Suppressor macrophage treated with lipopolysaccharide for 4 hours (primary cell): ENCODE results near the gene KIF1A.
"Not testable (repeated sequence)": the region's sequence is repeated elsewhere in the genome, so short reads cannot be mapped to it uniquely, and the experiment has no call there.

ENCODE experiments used
- DNase-seq: peaks from one replicate; pipeline ENCODE4 v3.0.0-alpha.2; 2020

KIF1A gene

GRCh38 chr2:240716130-240716798, 103.8 kb downstream of the KIF1A start:
- no peak for DNase-seq

DNA sequence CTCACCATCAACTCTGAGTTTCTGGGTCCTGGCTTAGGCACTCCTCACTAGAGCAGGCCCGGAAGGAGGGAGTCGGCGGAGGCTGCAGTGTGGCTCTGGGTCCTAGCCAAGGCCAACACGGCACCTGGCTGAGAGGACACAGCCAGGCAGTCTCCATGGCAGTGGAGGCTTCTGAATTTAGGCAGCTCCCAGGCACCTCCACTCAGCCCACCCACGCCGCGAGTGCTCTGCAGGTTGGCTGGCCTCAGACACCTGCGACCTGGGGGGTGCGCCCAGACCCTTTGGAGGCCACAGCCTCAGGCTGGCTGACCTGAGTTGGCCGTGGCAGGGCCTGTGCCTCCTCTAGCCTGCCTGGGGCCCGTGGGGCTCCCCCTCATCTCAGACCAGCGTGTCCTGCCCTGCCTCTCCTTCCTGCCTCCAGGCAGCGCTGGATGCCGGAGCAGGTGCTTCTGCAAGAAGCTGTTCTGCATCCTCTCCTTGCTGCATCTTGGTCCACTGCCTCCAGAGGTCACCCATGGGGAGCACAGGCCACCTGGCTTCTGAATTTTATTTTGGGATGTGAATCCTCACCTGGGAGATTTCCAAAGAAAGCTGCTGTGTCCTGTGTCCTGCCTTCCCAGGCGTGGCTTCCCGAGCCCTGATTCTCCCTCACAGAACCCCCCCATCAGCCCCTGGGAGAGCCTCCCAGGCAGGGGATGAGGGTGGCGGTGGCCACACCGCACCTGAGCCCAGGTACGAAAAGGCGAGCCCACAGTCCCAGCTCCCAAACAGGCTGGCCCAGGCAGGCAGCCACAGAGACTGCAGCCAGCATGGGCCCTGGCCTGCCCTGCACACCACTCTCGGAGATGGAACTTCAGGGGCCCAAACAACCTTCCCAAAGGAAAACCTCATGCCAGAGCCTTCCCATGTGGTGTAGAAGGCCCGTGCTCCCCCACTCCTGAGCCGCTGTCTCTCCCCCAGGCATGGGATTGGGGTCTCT, 105.0 kb downstream of the KIF1A start:
- DNase-seq, result no peak

DNA sequence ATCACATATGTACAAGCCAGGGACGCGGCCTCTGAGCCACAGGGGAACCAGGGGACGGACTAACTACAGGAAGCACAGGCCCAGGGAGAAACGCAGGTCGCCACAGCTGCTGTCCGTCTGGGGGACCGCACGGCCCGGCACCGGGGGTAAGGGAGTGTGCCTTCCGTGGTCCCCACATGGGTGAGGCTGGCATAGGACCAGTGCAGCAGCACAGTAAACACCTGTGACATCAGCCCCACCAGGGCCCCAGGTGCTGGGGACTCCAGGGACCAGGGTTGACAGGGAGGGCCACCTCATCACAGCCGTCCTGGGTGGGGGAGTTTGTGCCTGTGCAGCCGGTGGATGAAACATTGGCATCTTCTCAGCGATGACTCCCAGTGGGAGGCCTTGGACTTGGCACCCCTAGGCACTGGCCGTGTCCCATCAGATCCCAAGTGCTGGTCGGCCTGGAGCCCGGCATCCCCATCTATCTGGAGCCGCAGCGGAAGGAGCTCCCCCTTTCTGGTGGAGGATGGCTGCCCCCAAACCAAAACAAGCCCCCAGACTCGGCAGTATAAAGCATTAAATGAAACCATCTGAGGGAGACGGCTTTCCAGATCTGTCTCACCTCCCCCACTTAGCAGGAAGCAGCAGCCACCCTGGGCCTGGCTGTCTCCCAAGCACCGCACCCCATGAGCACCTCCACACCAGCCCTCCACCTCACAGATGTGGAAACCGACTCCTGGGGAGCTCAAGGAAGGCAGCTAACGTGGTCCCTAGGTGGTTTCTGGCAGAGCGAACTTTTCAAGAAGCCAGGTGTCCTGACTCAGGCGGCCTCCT, 105.9 kb downstream of the KIF1A start:
- DNase-seq, result no peak

- no peak for DNase-seq
Observed at GRCh38 chr2:240713071-240713927, 106.7 kb downstream of the KIF1A start.

DNA sequence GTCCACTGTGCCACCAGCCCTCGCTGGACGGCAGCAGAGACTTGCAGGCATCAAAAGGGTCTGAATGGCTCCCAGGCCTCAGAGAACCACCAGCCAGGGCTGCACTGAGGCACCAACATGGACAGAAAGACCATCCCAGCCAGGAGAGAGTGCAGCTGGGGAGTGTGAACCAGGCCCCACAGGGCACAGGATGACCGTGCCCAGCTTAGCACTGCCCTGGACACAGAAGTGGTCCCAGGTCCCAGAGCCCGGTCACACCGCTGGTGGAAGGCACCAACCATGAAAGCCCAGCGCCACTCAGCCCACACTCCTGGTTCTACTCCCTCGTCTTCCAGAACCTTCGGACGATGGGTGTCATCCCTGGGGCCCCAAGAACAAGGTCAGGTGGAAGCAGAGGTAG, 107.9 kb downstream of the KIF1A start:
- DNase-seq, result no peak

DNA sequence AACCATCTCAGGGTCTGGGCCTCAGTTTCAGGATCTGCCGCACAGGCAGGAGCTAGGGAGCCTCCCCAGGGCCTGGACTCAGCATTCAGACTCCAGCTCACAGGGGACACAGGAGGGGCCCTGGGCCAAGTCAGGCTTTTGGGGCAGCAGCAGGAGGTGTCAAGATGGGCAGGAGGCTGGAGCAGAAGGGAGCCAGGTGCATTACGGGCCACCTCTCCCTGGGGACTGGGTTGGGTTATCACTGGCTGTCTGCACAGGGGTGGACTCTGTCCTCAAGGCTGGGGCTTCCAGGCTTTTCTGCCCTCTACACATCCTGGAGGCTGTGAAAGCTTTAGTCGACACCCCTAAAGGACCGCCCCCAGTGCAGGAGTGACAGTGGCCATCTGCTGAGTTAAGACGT, 108.3 kb downstream of the KIF1A start:
- DNase-seq, result no peak

GRCh38 chr2:240711296-240711695, 108.7 kb downstream of the KIF1A start:
- DNase-seq, result no peak

GRCh38 chr2:240708457-240708856, 111.6 kb downstream of the KIF1A start:
- DNase-seq, result no peak

DNA sequence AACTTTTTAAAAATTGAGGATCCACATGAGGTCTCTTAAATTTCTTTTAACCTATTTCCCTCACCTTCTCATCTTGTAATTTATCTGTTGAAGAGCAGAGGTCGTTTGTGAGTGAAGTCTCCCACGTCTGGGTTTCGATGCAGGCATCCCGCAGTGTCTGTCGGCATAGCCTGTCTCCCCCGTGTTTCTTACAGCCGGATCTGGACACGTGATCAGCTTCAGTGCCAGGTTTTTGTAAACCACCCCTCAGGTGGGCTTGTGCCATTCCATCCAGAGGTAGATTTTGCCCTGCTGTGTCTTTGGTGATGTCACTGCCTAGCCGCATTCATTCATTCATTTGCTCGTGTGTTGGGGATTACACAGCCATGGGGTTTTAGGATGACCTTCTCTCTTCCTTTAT, 112.2 kb downstream of the KIF1A start:
- no peak for DNase-seq

GRCh38 chr2:240707043-240707756, 112.8 kb downstream of the KIF1A start:
- no peak for DNase-seq

DNA sequence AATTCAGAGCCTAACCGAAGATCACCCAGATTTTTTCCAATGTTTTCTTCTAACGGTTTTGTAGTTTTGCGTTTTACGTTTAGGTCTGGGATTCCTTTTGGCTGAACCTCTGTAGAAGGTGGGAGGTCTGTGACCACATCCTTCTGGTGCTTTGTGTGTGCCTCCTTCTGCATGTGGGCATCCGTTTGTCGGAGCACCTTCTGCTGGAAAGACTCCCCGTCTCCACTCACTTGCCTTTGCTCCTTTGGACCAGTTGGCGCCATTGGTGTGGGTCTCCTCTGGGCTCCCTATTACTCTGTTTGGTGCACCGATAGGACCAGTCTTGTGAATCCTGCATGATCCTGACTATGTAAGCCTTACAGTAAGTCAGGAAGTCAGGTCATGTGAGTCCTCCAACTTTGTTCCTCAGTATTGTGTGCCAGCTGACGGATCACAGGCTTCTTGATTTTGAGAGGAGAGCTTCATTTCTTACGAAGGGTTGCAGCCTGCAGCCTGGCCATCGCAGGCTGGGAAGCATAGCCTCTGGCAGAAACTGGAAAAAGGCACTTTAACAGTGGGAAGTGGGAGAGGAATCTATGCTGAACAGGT, 114.7 kb downstream of the KIF1A start:
- peak; percentile 68 for DNase-seq

GRCh38 chr2:240704651-240705050, 115.4 kb downstream of the KIF1A start:
- DNase-seq, result no peak

DNA sequence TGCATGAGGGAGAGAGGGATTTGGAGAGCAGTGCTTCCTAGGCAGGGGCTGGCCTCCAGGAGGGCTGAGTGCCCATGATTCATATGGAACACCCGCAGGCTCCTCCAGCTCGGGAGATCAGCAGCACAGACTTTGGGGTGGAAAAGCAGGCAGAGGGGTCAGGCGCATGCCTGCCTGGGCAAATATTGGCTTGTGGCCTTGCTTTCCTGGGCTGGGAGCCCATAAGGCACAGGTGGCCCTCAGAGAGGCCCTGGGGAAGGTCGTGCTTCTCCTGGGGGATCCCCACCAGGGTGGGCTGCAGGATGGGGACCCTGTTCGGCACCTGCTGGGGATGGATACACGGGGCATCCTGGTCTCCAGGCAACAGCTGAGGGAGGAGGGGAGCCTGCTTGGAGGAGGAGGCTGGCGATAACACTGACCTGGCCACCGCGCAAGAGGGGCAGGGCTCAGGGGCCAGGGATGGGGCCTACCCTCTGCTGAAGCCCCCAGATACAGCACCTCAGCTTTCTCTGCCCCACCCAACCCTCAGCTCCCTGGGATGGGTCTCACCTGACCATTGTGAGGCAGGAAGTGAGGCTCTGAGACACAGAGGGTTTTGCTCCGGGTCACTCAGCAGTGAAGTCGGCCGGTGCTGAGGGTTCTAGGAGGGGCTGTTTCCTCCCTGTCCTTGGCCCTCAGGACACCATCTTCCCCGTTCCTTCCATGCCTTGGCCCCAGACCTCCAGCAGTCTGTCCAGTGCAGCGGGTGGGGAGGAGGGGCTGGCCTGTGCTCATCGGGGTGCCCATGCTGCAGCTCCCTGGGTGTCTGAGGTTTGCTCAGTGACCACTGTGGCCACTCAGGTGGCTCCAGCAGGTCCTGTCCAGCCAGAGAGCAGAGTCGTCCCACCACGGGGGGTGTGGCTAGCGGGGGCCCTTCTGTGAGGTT, 116.3 kb downstream of the KIF1A start:
- DNase-seq, result no peak

DNA sequence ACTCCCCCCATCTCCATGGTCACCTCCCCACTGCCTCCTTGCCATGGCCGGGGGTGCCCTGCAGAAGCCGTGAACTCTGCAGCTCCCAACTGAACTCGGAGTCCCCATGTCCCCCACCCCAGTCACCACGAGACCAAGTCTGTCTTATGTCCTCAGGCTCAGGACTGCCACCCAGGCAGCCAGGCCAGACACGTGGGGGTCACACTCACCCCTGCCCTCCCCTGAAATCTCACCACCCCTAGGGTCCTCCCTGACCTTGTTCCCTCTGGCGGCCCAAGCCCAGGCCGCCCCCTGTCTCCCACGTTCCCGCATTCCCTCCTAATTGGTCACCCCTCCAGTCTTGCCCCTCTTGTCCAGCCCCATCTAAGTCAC, 117.4 kb downstream of the KIF1A start:
- DNase-seq, result no peak

GRCh38 chr2:240701736-240702639, 118.0 kb downstream of the KIF1A start:
- DNase-seq, result no peak

- no peak for DNase-seq
Observed at GRCh38 chr2:240701091-240701735, 118.8 kb downstream of the KIF1A start.

DNA sequence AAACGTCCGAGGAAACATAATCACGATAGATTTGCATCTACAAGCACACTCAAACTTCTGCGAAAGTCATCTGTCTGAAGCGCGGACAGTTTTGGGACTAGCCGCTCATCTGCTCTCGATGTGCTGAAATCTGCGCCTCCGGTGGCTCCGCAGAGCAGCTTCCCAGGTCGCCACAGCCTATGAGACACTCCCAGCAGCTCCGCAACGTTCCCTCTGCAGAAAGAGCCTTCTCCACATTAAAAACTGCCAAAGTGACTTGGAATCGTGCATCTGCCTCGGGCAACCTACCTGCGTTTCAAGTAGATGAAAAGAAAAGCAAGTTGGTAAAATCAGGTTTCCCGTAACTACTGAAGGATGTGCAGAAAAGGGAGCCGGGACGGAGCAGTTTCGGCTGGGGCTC, 119.4 kb downstream of the KIF1A start:
- DNase-seq, result not testable (repeated sequence)

DNA sequence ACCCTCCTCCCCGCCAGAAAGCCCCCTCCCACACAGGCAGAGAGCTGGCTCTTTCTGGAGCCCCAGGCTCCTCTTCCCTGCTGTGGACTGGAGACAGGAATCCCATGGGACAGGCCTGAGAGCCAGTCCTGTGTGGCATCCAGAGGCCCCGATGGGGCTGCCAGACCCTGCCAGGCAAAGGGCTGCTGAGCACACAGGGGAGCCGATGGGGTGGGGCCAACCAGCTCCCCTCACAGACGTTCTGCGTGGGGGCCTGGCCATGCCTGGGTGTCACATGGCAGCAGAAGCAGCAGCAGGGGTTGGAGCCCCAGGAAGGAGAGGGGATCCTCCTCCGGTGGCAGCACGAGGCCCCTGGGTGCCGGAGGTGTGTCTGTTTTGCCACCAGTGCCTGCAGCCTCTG, 120.2 kb downstream of the KIF1A start:
- not testable (repeated sequence) for DNase-seq
